WTC11 (cell line): ENCODE data around the gene PLD5. TPM values are rescaled to one million over a fixed set of nuclear protein-coding genes. Genes with fewer than 3 reads are reported as not detected.

ENCODE experiments used
- ATAC-seq: fragments of 200-7000 bp; cut with Tn5 transposase; 2 replicates; pipeline ENCODE4 v1.10.0; 2021; ENCODE audit warnings: mild to moderate bottlenecking, moderate library complexity
- CTCF ChIA-PET: fragments of 300-600 bp; sonication (Branson Sonifier 250); formaldehyde crosslinking; loops from one replicate; lab custom pipeline; 2021; ENCODE audit warnings: antibody characterized with exemption; lab: Charles Lee
- POLR2A ChIA-PET: fragments of 350-600 bp; sonication (Branson Sonifier 250); formaldehyde crosslinking; loops from one replicate; lab custom pipeline; 2021; ENCODE audit warnings: antibody characterized with exemption; lab: Charles Lee
- DNase-seq: peaks from one replicate; pipeline ENCODE4 v3.0.0; 2021; ENCODE audit warnings: low spot score
- H3K27ac Mint-ChIP-seq: 2 replicates; pipeline ENCODE4 v1.8.0; 2021; ENCODE audit warnings: mixed read lengths
- H3K27me3 Mint-ChIP-seq: 2 replicates; pipeline ENCODE4 v1.8.0; 2021; ENCODE audit warnings: low read depth, mild to moderate bottlenecking, moderate library complexity, mixed read lengths
- H3K36me3 Mint-ChIP-seq: 2 replicates; pipeline ENCODE4 v1.8.0; 2021; ENCODE audit warnings: mixed read lengths
- H3K4me1 Mint-ChIP-seq: 2 replicates; pipeline ENCODE4 v1.8.0; 2022; ENCODE audit warnings: mixed read lengths
- H3K4me3 Mint-ChIP-seq: 2 replicates; pipeline ENCODE4 v1.8.0; 2021; ENCODE audit warnings: mild to moderate bottlenecking, moderate library complexity, mixed read lengths
- H3K9me3 Mint-ChIP-seq: 2 replicates; pipeline ENCODE4 v1.8.0; 2021; ENCODE audit warnings: mixed read lengths
- E2F1 ChIP-seq: sonication (generic); formaldehyde crosslinking; IDR thresholded peaks from 2 replicates; pipeline ENCODE4 v1.8.0; 2022; ENCODE audit warnings: mild to moderate bottlenecking, missing genetic modification reagents
- E2F4 ChIP-seq: sonication (generic); formaldehyde crosslinking; IDR thresholded peaks from 2 replicates; pipeline ENCODE4 v1.8.1; 2022; ENCODE audit warnings: low read depth, mild to moderate bottlenecking, moderate library complexity, missing genetic modification reagents, borderline replicate concordance
- FOXP1 ChIP-seq: sonication (generic); formaldehyde crosslinking; IDR thresholded peaks from 2 replicates; pipeline ENCODE4 v1.8.0; 2022; ENCODE audit warnings: missing genetic modification reagents, mild to moderate bottlenecking, moderate library complexity, borderline replicate concordance
- GTF2I ChIP-seq: fragments of 250-450 bp; sonication (Bioruptor Pico); conservative IDR thresholded peaks from 2 replicates; pipeline ENCODE4 v1.4.0; 2021; ENCODE audit warnings: mild to moderate bottlenecking
- HMGXB4 ChIP-seq: sonication (generic); formaldehyde crosslinking; IDR thresholded peaks from 2 replicates; pipeline ENCODE4 v1.8.1; 2023; ENCODE audit warnings: mild to moderate bottlenecking, moderate library complexity, missing genetic modification reagents
- JUN ChIP-seq: sonication (generic); formaldehyde crosslinking; IDR thresholded peaks from 2 replicates; pipeline ENCODE4 v1.8.0; 2023; ENCODE audit warnings: mild to moderate bottlenecking, missing genetic modification reagents
- NFATC4 ChIP-seq: fragments of 250-450 bp; sonication (Bioruptor Pico); IDR thresholded peaks from 2 replicates; pipeline ENCODE4 v1.9.0; 2021; ENCODE audit warnings: mild to moderate bottlenecking
- NR2C2 ChIP-seq: sonication (generic); formaldehyde crosslinking; IDR thresholded peaks from 2 replicates; pipeline ENCODE4 v1.8.0; 2022; ENCODE audit warnings: mild to moderate bottlenecking, missing genetic modification reagents
- NR3C1 ChIP-seq: sonication (generic); formaldehyde crosslinking; conservative IDR thresholded peaks from 2 replicates; pipeline ENCODE4 v1.8.1; 2023; ENCODE audit warnings: low read depth, mild to moderate bottlenecking, missing genetic modification reagents
- PRDM15 ChIP-seq: sonication (generic); formaldehyde crosslinking; IDR thresholded peaks from 2 replicates; pipeline ENCODE4 v1.8.0; 2022; ENCODE audit warnings: missing genetic modification reagents
- RELA ChIP-seq: sonication (generic); formaldehyde crosslinking; IDR thresholded peaks from 2 replicates; pipeline ENCODE4 v1.8.1; 2022; ENCODE audit warnings: missing genetic modification reagents, mild to moderate bottlenecking, borderline replicate concordance
- TP53 ChIP-seq: sonication (generic); formaldehyde crosslinking; IDR thresholded peaks from 2 replicates; pipeline ENCODE4 v1.8.1; 2023; ENCODE audit warnings: mild to moderate bottlenecking, missing genetic modification reagents
- ZBTB21 ChIP-seq: sonication (generic); formaldehyde crosslinking; IDR thresholded peaks from 2 replicates; pipeline ENCODE4 v1.8.1; 2023; ENCODE audit warnings: mild to moderate bottlenecking, missing genetic modification reagents, borderline replicate concordance
- ZNF396 ChIP-seq: fragments of 250-450 bp; sonication (Bioruptor Pico); IDR thresholded peaks from 2 replicates; pipeline ENCODE4 v1.8.0; 2021; ENCODE audit warnings: mild to moderate bottlenecking, moderate library complexity, borderline replicate concordance
- ZNF425 ChIP-seq: fragments of 250-450 bp; sonication (Bioruptor Pico); conservative IDR thresholded peaks from 2 replicates; pipeline ENCODE4 v1.9.0; 2021; ENCODE audit warnings: mild to moderate bottlenecking
- ZNF512 ChIP-seq: sonication (generic); formaldehyde crosslinking; IDR thresholded peaks from 2 replicates; pipeline ENCODE4 v1.8.1; 2022; ENCODE audit warnings: missing genetic modification reagents, borderline replicate concordance
- total RNA-seq: library from RNA; stranded (reverse); gene quantifications from 3 replicates; pipeline ENCODE4 v1.2.3, GENCODE V29; 2021

PLD5 gene
- total RNA-seq, 1 experiment from 2014 or later, result 6.4 TPM

- TF ChIP-seq FOXP1 (CRISPR knock-in tag) (no peak), E2F1 (CRISPR knock-in tag) (no peak)
- TF ChIP-seq, all 79 proteins: peak for 0
These were observed 74.8 kb downstream of the PLD5 start (continued) for GRCh38 chr1:242449661-242450060.

- Mint-ChIP-seq H3K9me3 (no peaks in the 10 kb centered on the region), H3K36me3 (no peaks in the 10 kb centered on the region), H3K27ac (peak overlapping the region; percentile 84), H3K27me3 (no peaks in the 10 kb centered on the region; the same call in 1 of the 2 replicates), H3K4me1 (peaks cover 51% of the 10 kb centered on the region), H3K4me3 (no peak overlapping the region)
- ATAC-seq (peak; percentile 43; the same call in 1 of the 2 replicates), DNase-seq (no peak)
- POLR2A ChIA-PET, result no interaction called here
- CTCF ChIA-PET, result no interaction called here
- TF ChIP-seq TP53 (no peak), NR3C1 (CRISPR knock-in tag) (no peak), ZBTB21 (no peak), NR2C2 (no peak), NFATC4 (CRISPR knock-in tag) (no peak), JUN (CRISPR knock-in tag) (no peak), PRDM15 (CRISPR knock-in tag) (no peak), E2F4 (CRISPR knock-in tag) (no peak), RELA (CRISPR knock-in tag) (no peak), HMGXB4 (no peak), ZNF512 (CRISPR knock-in tag) (no peak)
These were observed 75.4 kb downstream of the PLD5 start for GRCh38 chr1:242448910-242449645.

- Mint-ChIP-seq H3K9me3 (no peaks in the 10 kb centered on the region), H3K27ac (peak overlapping the region; percentile 87), H3K27me3 (no peaks in the 10 kb centered on the region; the same call in 1 of the 2 replicates), H3K4me1 (peaks cover 41% of the 10 kb centered on the region), H3K4me3 (peak overlapping the region; percentile 8; the same call in 1 of the 2 replicates), H3K36me3 (no peaks in the 10 kb centered on the region)
- ATAC-seq, result peak; percentile 71
- DNase-seq, result no peak
- POLR2A ChIA-PET, result no interaction called here
- CTCF ChIA-PET, result no interaction called here
- TF ChIP-seq HMGXB4, result no peak
- no peak for TF ChIP-seq FOXP1 (CRISPR knock-in tag)
- TF ChIP-seq ZNF396 (CRISPR knock-in tag), result no peak
- TF ChIP-seq GTF2I (CRISPR knock-in tag), result no peak
- no peak for TF ChIP-seq ZNF425 (CRISPR knock-in tag)
These were observed 76.8 kb downstream of the PLD5 start for GRCh38 chr1:242447689-242448088.
